ENCODE data around the gene HORMAD2. TPM values are rescaled to one million over a fixed set of nuclear protein-coding genes. Genes with fewer than 3 reads are reported as not detected.
"Not testable (repeated sequence)": the region's sequence is repeated elsewhere in the genome, so short reads cannot be mapped to it uniquely, and the experiment has no call there.

HORMAD2 gene
- total and polyA plus RNA-seq, 2 donors (not counting 1 experiment from before 2014, with no cell fraction given) = not detected

DNA sequence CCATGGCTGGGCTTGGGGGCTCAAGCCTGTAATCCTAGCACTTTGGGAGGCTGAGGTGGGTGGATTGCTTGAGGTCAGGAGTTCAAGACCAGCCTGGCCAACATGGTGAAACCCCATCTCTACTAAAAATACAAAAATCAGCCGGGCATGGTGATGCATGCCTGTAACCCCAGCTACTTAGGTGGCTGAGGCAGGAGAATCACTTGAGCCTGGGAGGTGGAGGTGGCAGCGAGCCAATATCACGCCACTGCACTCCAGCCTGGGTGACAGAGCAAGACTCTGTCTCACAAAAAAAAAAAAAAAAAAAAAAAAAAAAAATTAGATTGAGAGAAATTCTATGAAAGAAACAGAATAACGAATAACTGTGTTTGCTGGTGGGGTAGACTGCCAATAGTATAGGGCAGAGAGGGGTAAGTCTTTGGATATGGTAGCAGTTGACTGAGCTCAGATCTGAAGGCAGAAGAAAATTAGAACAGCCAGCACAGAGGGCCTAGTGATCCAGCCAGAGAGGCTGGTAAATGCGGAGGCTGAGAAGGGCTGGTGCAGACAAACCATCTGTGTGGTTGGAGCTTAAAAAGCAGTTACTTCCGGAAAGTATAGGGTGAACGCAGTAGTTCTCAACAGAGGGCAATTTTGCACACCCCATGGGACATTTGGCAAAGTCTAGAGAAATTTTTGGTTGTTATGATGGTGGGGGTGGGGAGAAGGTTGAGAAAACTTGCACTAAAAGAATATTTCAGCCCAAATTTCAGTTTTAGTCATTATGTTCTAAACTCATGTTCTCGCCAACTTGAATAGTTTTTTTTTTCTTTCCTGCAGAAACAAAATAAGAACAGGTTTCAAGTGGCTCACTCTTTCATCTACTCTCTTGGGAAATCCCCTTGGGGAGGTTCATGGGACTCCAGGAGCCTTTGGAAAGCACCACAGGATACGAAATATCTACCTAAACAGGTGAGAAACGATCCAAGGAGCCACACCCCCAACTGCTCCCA lies 1.6 kb upstream of the HORMAD2 start:
- H4K20me1 ChIP-seq (ENCODE audit: control insufficient read depth, extremely low read depth, insufficient read depth, low read length) = no peaks in the 10 kb centered on the region
- H3K36me3 ChIP-seq (ENCODE audit: control insufficient read depth, insufficient read depth, low read length) = no peaks in the 10 kb centered on the region
- H3K4me3 ChIP-seq (replicated peaks in 1 of 4; ENCODE audit: control extremely low read depth in 1 of 4, insufficient read depth in 1 of 4, low read depth in 3 of 4, low read length in 4 of 4) = no peak overlapping the region
- no peaks in the 10 kb centered on the region for H3K79me2 ChIP-seq (ENCODE audit: control insufficient read depth, insufficient read depth, low read length)
- no peak overlapping the region for H3K27ac ChIP-seq (ENCODE audit: insufficient read depth, low read length)
- no peaks in the 10 kb centered on the region for H3K4me1 ChIP-seq (ENCODE audit: control insufficient read depth, extremely low read depth, insufficient read depth, low read length)
- TF ChIP-seq, protein P1, sequence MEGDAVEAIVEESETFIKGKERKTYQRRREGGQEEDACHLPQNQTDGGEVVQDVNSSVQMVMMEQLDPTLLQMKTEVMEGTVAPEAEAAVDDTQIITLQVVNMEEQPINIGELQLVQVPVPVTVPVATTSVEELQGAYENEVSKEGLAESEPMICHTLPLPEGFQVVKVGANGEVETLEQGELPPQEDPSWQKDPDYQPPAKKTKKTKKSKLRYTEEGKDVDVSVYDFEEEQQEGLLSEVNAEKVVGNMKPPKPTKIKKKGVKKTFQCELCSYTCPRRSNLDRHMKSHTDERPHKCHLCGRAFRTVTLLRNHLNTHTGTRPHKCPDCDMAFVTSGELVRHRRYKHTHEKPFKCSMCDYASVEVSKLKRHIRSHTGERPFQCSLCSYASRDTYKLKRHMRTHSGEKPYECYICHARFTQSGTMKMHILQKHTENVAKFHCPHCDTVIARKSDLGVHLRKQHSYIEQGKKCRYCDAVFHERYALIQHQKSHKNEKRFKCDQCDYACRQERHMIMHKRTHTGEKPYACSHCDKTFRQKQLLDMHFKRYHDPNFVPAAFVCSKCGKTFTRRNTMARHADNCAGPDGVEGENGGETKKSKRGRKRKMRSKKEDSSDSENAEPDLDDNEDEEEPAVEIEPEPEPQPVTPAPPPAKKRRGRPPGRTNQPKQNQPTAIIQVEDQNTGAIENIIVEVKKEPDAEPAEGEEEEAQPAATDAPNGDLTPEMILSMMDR (conservative IDR thresholded peaks at IDR 0.05 in 1 of 2, IDR thresholded peaks at IDR 0.05 in 1 of 2; ENCODE audit: low read depth in 1 of 2, low read length in 2 of 2) = no peak
- no peak for TF ChIP-seq EZH2 (IDR thresholded peaks at IDR 0.05; ENCODE audit: low read length, missing control alignments)
- DNase-seq (ENCODE audit: low read depth in 2 of 2) = no peak
- peaks cover 8% of the 10 kb centered on the region for H3K27me3 ChIP-seq (ENCODE audit: control insufficient read depth, insufficient read depth, low read length)
- no peak overlapping the region for H3K9ac ChIP-seq (ENCODE audit: insufficient read depth, low read length)
- H3K9me3 ChIP-seq (ENCODE audit: control insufficient read depth, insufficient read depth, low read depth, low read length) = no peaks in the 10 kb centered on the region
- H2AFZ ChIP-seq (ENCODE audit: low read length) = no peak overlapping the region
- no peak overlapping the region for H3K4me2 ChIP-seq (ENCODE audit: extremely low read depth, insufficient read depth, low read length)

DNA sequence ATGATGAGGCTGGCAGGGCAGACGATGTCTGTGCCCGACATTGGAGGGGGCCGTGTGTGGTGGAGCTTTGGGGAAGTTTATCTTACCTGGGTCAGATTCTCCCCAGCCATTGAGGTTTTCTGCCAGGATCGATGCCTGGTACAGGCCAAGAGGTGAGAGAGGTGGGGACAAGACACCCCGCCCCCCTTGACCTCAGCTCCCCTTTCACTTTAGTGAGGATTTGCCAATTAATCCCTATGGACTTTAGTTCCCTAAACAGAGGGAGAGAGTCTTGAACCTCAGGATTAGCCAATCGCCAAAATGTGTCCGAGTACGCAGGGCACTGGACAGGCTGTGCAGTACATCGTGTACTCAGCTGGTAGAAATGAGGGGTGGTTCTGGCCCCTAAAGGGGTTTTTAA lies 541 bp downstream of the HORMAD2 start:
- Histone ChIP-seq H2AFZ (ENCODE audit: low read length) (no peak overlapping the region), H3K4me2 (ENCODE audit: extremely low read depth, insufficient read depth, low read length) (no peak overlapping the region), H3K79me2 (ENCODE audit: control insufficient read depth, insufficient read depth, low read length) (no peaks in the 10 kb centered on the region), H3K36me3 (ENCODE audit: control insufficient read depth, insufficient read depth, low read length) (no peaks in the 10 kb centered on the region), H4K20me1 (ENCODE audit: control insufficient read depth, extremely low read depth, insufficient read depth, low read length) (no peaks in the 10 kb centered on the region), H3K27me3 (ENCODE audit: control insufficient read depth, insufficient read depth, low read length) (peaks cover 4% of the 10 kb centered on the region), H3K9ac (ENCODE audit: insufficient read depth, low read length) (no peak overlapping the region), H3K27ac (ENCODE audit: insufficient read depth, low read length) (no peak overlapping the region), H3K4me3 (replicated peaks in 1 of 4; ENCODE audit: control extremely low read depth in 1 of 4, insufficient read depth in 1 of 4, low read depth in 3 of 4, low read length in 4 of 4) (no peak overlapping the region), H3K4me1 (ENCODE audit: control insufficient read depth, extremely low read depth, insufficient read depth, low read length) (no peaks in the 10 kb centered on the region), H3K9me3 (ENCODE audit: control insufficient read depth, insufficient read depth, low read depth, low read length) (no peaks in the 10 kb centered on the region)
- DNase-seq (ENCODE audit: low read depth in 2 of 2) = no peak
- TF ChIP-seq, protein P1 (conservative IDR thresholded peaks at IDR 0.05 in 1 of 2, IDR thresholded peaks at IDR 0.05 in 1 of 2; ENCODE audit: low read depth in 1 of 2, low read length in 2 of 2) = no peak
- no peak for TF ChIP-seq EZH2 (IDR thresholded peaks at IDR 0.05; ENCODE audit: low read length, missing control alignments)

DNA sequence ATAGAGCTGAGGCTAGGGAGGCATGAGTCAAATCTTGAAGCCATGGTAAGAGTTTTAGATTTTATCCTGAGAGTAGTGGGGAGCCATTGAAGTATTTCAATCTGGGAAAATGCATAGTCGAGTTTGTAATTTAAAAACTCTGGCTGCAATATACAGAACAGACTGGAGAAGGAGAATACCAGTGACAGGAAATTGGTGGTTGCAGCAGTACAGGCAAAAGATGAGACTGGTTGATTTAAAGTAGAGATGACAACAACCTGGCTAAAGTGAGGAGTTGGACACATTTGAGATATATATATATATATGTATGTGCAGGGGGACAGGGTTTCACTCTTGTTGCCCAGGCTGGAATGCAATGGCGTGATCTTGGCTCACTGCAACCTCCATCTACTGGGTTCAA lies 6.2 kb downstream of the HORMAD2 start:
- Histone ChIP-seq H3K79me2 (ENCODE audit: control insufficient read depth, insufficient read depth, low read length) (no peaks in the 10 kb centered on the region), H3K9ac (ENCODE audit: insufficient read depth, low read length) (no peak overlapping the region), H2AFZ (ENCODE audit: low read length) (no peak overlapping the region), H3K9me3 (ENCODE audit: control insufficient read depth, insufficient read depth, low read depth, low read length) (no peaks in the 10 kb centered on the region), H3K36me3 (ENCODE audit: control insufficient read depth, insufficient read depth, low read length) (no peaks in the 10 kb centered on the region), H3K4me3 (replicated peaks in 1 of 4; ENCODE audit: control extremely low read depth in 1 of 4, insufficient read depth in 1 of 4, low read depth in 3 of 4, low read length in 4 of 4) (no peak overlapping the region), H4K20me1 (ENCODE audit: control insufficient read depth, extremely low read depth, insufficient read depth, low read length) (no peaks in the 10 kb centered on the region), H3K27ac (ENCODE audit: insufficient read depth, low read length) (no peak overlapping the region), H3K4me2 (ENCODE audit: extremely low read depth, insufficient read depth, low read length) (no peak overlapping the region), H3K27me3 (ENCODE audit: control insufficient read depth, insufficient read depth, low read length) (no peaks in the 10 kb centered on the region), H3K4me1 (ENCODE audit: control insufficient read depth, extremely low read depth, insufficient read depth, low read length) (no peaks in the 10 kb centered on the region)
- TF ChIP-seq, protein P1 (conservative IDR thresholded peaks at IDR 0.05 in 1 of 2, IDR thresholded peaks at IDR 0.05 in 1 of 2; ENCODE audit: low read depth in 1 of 2, low read length in 2 of 2) = no peak
- TF ChIP-seq EZH2 (IDR thresholded peaks at IDR 0.05; ENCODE audit: low read length, missing control alignments) = no peak
- no peak for DNase-seq (ENCODE audit: low read depth in 2 of 2)

DNA sequence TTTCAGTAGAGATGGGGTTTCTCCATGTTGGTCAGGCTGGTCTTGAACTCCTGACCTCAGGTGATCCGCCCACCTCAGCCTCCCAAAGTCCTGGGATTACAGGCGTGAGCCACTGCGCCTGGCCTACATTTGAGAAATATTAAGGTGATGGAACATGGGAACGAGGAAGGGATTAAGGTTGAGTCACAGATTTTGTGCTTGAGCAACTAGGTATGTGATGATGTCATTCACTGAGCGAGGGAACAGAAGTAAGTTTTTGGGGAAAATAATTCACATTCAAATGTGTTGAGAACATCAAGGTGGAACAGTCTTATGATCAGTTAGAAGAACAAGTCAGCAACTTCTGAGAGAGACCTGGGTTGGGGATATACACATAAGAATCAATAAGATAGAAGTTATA lies 6.8 kb downstream of the HORMAD2 start:
- H3K9me3 ChIP-seq (ENCODE audit: control insufficient read depth, insufficient read depth, low read depth, low read length); H2AFZ ChIP-seq (ENCODE audit: low read length); H3K79me2 ChIP-seq (ENCODE audit: control insufficient read depth, insufficient read depth, low read length): not testable (repeated sequence)

More for the DNA sequence above, 6.8 kb downstream of the HORMAD2 start:
- H3K4me1 ChIP-seq (ENCODE audit: control insufficient read depth, extremely low read depth, insufficient read depth, low read length); H4K20me1 ChIP-seq (ENCODE audit: control insufficient read depth, extremely low read depth, insufficient read depth, low read length); H3K27ac ChIP-seq (ENCODE audit: insufficient read depth, low read length); H3K4me3 ChIP-seq (replicated peaks in 1 of 4; ENCODE audit: control extremely low read depth in 1 of 4, insufficient read depth in 1 of 4, low read depth in 3 of 4, low read length in 4 of 4); H3K36me3 ChIP-seq (ENCODE audit: control insufficient read depth, insufficient read depth, low read length); H3K4me2 ChIP-seq (ENCODE audit: extremely low read depth, insufficient read depth, low read length); H3K9ac ChIP-seq (ENCODE audit: insufficient read depth, low read length); H3K27me3 ChIP-seq (ENCODE audit: control insufficient read depth, insufficient read depth, low read length): not testable (repeated sequence)
- DNase-seq (ENCODE audit: low read depth in 2 of 2) = peak in 1 of 2 donors; percentile 79
